Measurements from ENCODE around the gene B4GALT3. TPM values are rescaled to one million over a fixed set of nuclear protein-coding genes. Genes with fewer than 3 reads are reported as not detected.

Gene B4GALT3
- polyA plus RNA-seq, 2 donors = 18.3 to 18.8 TPM

DNA sequence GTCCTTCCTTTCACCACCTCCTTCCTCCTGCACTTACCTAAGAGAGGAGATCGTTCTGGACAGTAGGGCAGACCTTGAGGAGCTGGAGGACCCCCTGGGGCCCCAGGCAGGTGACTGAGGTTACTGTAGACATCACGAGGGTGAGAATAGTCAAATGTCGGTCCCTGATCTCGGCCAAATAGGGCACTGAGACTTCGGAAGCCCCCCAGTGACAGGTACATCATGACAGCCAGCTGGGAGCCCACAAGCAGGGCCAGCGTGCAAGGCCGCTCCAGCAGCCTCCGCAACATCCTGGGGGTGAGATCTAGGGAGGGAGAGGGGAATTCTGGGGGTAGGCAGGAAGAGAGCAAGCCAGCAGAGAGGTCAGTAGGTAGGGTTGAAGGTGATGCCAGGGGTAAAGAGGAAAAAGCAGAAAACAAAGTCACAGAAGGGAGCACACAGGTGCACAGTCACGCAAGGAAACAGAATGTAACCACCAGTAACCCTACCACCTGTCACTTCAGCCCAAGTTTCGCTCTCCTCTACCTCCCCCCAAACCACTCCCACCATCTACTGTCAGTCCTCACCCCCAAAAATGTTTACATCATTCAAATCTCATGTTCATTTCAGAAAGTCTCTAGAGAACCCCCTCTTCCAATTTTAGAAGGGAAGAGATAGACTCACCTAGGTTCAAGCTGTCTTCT, 1.4 kb downstream of the B4GALT3 start:
- peaks cover 19 to 23% of the 10 kb centered on the region in 2 donors for H3K36me3 ChIP-seq (ENCODE audit: control insufficient read depth in 2 of 2, insufficient read depth in 2 of 2, low read length in 1 of 2)
- peak overlapping the region; percentile 78 to 87 for H3K4me3 ChIP-seq (ENCODE audit: low read depth in 1 of 2, low read length in 2 of 2)

DNA sequence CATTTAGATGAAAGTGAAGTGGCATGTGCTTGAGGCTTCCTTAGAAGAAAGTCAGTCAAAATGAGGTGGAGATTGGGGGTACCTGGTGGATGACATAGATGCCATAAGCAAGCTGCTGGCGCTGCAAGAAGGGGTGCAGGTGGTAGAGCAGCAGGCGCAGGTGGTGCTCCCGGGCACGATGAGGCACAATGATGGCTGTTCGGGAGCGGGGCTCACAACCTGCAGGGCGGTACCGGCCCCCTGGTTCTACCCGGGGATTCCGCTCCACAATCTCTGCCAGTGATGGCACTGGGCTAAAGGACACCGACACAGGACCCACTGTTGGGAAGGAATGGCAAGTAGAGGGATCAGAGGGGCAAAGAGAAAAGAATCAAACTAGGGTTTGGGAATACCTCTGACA, 2.4 kb downstream of the B4GALT3 start:
- 93 to 96% methylated on average over 11 of the region's 11 CpGs for WGBS, 2 donors
- Histone ChIP-seq H3K36me3 (ENCODE audit: control insufficient read depth in 2 of 2, insufficient read depth in 2 of 2, low read length in 1 of 2) (peaks cover 20 to 30% of the 10 kb centered on the region in 2 donors), H3K4me3 (ENCODE audit: low read depth in 1 of 2, low read length in 2 of 2) (no peak overlapping the region), H3K27ac (ENCODE audit: low read depth in 2 of 2, low read length in 1 of 2) (no peak overlapping the region), H3K4me1 (ENCODE audit: control insufficient read depth in 2 of 2, insufficient read depth in 2 of 2, low read length in 1 of 2) (peaks cover 9 to 10% of the 10 kb centered on the region in 2 donors), H3K9me3 (ENCODE audit: control insufficient read depth in 2 of 2, insufficient read depth in 1 of 2, low read depth in 1 of 2, low read length in 1 of 2) (no peaks in the 10 kb centered on the region), H3K27me3 (ENCODE audit: control insufficient read depth in 1 of 2, insufficient read depth in 2 of 2, low read length in 2 of 2) (no peaks in the 10 kb centered on the region)

More for the DNA sequence above, 1.4 kb downstream of the B4GALT3 start:
- peak overlapping the region in 1 of 2 donors; percentile 82 for H3K27ac ChIP-seq (ENCODE audit: low read depth in 2 of 2, low read length in 1 of 2)
- H3K4me1 ChIP-seq (ENCODE audit: control insufficient read depth in 2 of 2, insufficient read depth in 2 of 2, low read length in 1 of 2) = peaks cover 9 to 10% of the 10 kb centered on the region in 2 donors
- no peaks in the 10 kb centered on the region for H3K27me3 ChIP-seq (ENCODE audit: control insufficient read depth in 1 of 2, insufficient read depth in 2 of 2, low read length in 2 of 2)
- WGBS, 2 donors = 85 to 87% methylated on average over 10 of the region's 10 CpGs
- H3K9me3 ChIP-seq (ENCODE audit: control insufficient read depth in 2 of 2, insufficient read depth in 1 of 2, low read depth in 1 of 2, low read length in 1 of 2) = no peaks in the 10 kb centered on the region

DNA sequence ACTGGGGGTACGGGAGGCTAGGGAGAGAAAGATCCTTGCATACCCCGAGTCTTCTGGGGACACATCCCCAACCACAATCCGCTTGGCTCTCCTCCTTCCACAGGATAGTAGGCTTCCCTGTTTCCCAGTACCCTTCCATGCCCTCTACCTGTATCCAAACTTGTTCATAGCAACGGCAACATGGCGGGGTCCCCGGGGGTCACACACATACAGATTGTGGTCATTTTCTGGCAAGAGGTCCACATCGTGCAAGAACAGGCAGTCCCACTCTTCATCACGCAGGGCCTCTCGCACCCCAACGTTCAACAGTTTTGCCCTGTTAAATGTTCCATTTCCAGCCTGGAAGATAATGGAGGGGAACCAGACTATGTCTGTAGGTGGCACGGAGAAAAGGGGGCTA, 3.6 kb downstream of the B4GALT3 start:
- H3K27ac ChIP-seq (ENCODE audit: low read depth in 2 of 2, low read length in 1 of 2) = no peak overlapping the region
- no peaks in the 10 kb centered on the region for H3K9me3 ChIP-seq (ENCODE audit: control insufficient read depth in 2 of 2, insufficient read depth in 1 of 2, low read depth in 1 of 2, low read length in 1 of 2)
- no peaks in the 10 kb centered on the region for H3K27me3 ChIP-seq (ENCODE audit: control insufficient read depth in 1 of 2, insufficient read depth in 2 of 2, low read length in 2 of 2)
- 94 to 96% methylated on average over 11 of the region's 11 CpGs for WGBS, 2 donors
- no peak overlapping the region for H3K4me3 ChIP-seq (ENCODE audit: low read depth in 1 of 2, low read length in 2 of 2)
- peaks cover 9 to 10% of the 10 kb centered on the region in 2 donors for H3K4me1 ChIP-seq (ENCODE audit: control insufficient read depth in 2 of 2, insufficient read depth in 2 of 2, low read length in 1 of 2)
- peaks cover 20 to 33% of the 10 kb centered on the region in 2 donors for H3K36me3 ChIP-seq (ENCODE audit: control insufficient read depth in 2 of 2, insufficient read depth in 2 of 2, low read length in 1 of 2)

DNA sequence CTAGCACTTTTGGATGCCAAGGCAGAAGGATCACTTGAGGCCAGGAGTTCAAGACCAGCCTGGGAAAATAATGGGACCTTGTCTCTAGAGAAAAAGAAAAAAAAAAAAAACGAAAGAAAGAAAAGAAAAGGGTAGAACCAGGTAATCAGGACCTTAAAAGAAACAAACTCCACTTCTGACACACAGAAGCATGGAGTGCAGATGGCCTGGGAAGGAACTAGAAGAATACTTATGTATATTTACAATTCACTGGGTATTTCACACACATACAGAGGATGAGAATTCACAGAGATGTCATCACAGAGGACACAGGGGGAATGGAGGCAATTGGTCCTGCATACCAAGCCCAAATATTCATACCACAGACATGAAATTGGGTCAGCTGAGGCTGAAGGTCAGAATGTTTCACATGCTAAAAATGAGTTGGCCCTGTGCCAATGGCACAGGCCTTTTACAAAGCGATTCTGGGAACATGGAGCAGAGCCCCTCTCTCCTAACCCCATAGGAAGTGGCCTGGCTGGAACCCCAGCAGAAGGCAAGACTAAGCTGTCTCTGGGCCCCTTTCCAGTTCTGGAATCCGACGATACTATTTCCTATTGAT, 4.4 kb downstream of the B4GALT3 start:
- Histone ChIP-seq H3K4me1 (ENCODE audit: control insufficient read depth in 2 of 2, insufficient read depth in 2 of 2, low read length in 1 of 2) (peaks cover 9 to 10% of the 10 kb centered on the region in 2 donors), H3K27ac (ENCODE audit: low read depth in 2 of 2, low read length in 1 of 2) (peak overlapping the region in 1 of 2 donors; percentile 34), H3K4me3 (ENCODE audit: low read depth in 1 of 2, low read length in 2 of 2) (no peak overlapping the region), H3K9me3 (ENCODE audit: control insufficient read depth in 2 of 2, insufficient read depth in 1 of 2, low read depth in 1 of 2, low read length in 1 of 2) (no peaks in the 10 kb centered on the region), H3K27me3 (ENCODE audit: control insufficient read depth in 1 of 2, insufficient read depth in 2 of 2, low read length in 2 of 2) (no peaks in the 10 kb centered on the region), H3K36me3 (ENCODE audit: control insufficient read depth in 2 of 2, insufficient read depth in 2 of 2, low read length in 1 of 2) (peaks cover 20 to 33% of the 10 kb centered on the region in 2 donors)
- 35 to 47% methylated on average over 4 of the region's 4 CpGs for WGBS, 2 donors

DNA sequence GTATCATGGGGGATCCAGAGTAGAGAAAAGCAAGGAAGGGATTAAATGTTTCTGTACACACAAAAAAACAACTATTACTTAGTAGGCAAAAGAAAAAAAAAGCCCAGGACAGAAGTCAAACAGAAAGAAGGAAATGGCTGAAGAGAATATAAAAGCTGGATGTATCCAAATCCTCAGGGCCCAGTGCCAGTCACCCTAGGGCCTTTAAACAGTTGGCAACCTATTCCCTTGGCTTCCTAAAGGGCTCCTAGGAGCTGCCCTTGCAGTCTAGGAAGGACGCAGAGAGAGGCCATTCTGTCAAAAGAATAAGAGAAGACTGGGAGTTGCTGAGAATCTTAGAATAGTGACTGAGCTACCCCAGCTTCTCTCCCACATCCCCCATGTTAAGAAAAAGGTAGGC, 5.0 kb downstream of the B4GALT3 start:
- Histone ChIP-seq H3K4me3 (ENCODE audit: low read depth in 1 of 2, low read length in 2 of 2) (no peak overlapping the region), H3K27me3 (ENCODE audit: control insufficient read depth in 1 of 2, insufficient read depth in 2 of 2, low read length in 2 of 2) (no peaks in the 10 kb centered on the region), H3K36me3 (ENCODE audit: control insufficient read depth in 2 of 2, insufficient read depth in 2 of 2, low read length in 1 of 2) (peaks cover 20 to 33% of the 10 kb centered on the region in 2 donors), H3K27ac (ENCODE audit: low read depth in 2 of 2, low read length in 1 of 2) (peak overlapping the region in 1 of 2 donors; percentile 34), H3K9me3 (ENCODE audit: control insufficient read depth in 2 of 2, insufficient read depth in 1 of 2, low read depth in 1 of 2, low read length in 1 of 2) (no peaks in the 10 kb centered on the region), H3K4me1 (ENCODE audit: control insufficient read depth in 2 of 2, insufficient read depth in 2 of 2, low read length in 1 of 2) (peaks cover 9 to 10% of the 10 kb centered on the region in 2 donors)
- 51 to 57% methylated on average over 1 of the region's 1 CpG for WGBS, 2 donors

DNA sequence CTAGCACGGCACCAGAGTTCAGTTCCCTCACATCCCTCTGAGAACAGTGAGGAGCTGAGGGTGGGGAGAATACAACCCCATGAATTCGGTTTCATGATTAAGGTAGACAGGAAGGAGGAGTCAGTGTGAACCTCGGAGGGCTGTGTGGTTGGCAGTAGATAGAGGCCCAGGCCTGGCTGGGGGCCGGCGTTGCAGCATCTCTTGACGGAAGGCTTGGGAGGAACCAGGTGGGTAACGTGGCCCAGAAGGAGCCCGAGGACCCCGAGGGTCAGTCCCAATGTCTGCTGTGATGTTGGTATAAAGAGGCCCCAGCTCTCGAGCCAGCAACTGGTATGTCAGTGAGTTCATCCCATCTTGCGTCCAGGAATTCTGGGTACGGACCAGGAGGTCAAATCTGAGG, 5.6 kb downstream of the B4GALT3 start:
- WGBS, 2 donors = 82% methylated on average over 12 of the region's 12 CpGs
- peaks cover 20 to 33% of the 10 kb centered on the region in 2 donors for H3K36me3 ChIP-seq (ENCODE audit: control insufficient read depth in 2 of 2, insufficient read depth in 2 of 2, low read length in 1 of 2)

DNA sequence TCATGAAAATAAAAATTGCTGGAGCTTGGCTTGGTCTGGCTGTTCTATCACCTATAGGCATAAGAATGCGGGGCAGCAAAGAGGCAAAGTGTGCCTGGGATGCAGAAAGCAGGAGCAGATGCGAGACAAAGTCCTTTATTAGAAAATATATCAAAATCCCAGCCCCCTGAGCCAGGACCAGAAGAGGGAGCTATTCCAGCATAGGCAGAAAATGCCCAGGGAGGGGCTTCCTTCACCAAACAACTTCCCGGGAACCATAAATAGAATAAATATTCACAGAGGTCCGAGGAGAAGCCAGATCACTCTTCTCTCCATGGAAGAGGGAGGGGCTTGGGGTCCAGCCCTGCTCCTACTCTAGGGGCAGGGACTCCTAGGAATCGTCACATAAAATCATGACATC, 6.1 kb downstream of the B4GALT3 start:
- WGBS, 2 donors = 63 to 67% methylated on average over 5 of the region's 5 CpGs
- Histone ChIP-seq H3K4me1 (ENCODE audit: control insufficient read depth in 2 of 2, insufficient read depth in 2 of 2, low read length in 1 of 2) (peaks cover 6 to 12% of the 10 kb centered on the region in 2 donors), H3K27ac (ENCODE audit: low read depth in 2 of 2, low read length in 1 of 2) (no peak overlapping the region), H3K27me3 (ENCODE audit: control insufficient read depth in 1 of 2, insufficient read depth in 2 of 2, low read length in 2 of 2) (no peaks in the 10 kb centered on the region), H3K4me3 (ENCODE audit: low read depth in 1 of 2, low read length in 2 of 2) (no peak overlapping the region), H3K9me3 (ENCODE audit: control insufficient read depth in 2 of 2, insufficient read depth in 1 of 2, low read depth in 1 of 2, low read length in 1 of 2) (no peaks in the 10 kb centered on the region), H3K36me3 (ENCODE audit: control insufficient read depth in 2 of 2, insufficient read depth in 2 of 2, low read length in 1 of 2) (peaks cover 20 to 33% of the 10 kb centered on the region in 2 donors)

More for the DNA sequence above, 5.6 kb downstream of the B4GALT3 start:
- H3K27me3 ChIP-seq (ENCODE audit: control insufficient read depth in 1 of 2, insufficient read depth in 2 of 2, low read length in 2 of 2) = no peaks in the 10 kb centered on the region
- H3K9me3 ChIP-seq (ENCODE audit: control insufficient read depth in 2 of 2, insufficient read depth in 1 of 2, low read depth in 1 of 2, low read length in 1 of 2) = no peaks in the 10 kb centered on the region
- no peak overlapping the region for H3K4me3 ChIP-seq (ENCODE audit: low read depth in 1 of 2, low read length in 2 of 2)
- H3K27ac ChIP-seq (ENCODE audit: low read depth in 2 of 2, low read length in 1 of 2) = no peak overlapping the region
- peaks cover 8 to 15% of the 10 kb centered on the region in 2 donors for H3K4me1 ChIP-seq (ENCODE audit: control insufficient read depth in 2 of 2, insufficient read depth in 2 of 2, low read length in 1 of 2)

DNA sequence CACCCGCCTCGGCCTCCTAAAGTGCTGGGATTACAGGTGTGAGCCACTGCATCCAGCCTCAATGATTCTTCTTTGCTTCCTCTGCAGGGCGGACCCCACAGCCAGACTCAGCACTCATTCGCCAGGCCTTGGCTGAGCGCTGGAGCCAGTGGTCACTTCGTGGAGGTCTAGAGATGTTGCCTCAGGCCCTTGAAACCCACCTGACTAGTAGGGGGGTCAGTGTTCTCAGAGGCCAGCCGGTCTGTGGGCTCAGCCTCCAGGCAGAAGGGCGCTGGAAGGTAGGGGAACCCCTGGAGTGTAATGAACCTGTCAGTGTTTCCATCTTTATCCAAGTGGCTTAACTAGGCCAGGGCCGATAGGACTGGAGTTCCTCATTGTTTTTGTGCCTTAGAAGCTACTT, 8.4 kb downstream of the B4GALT3 start:
- peaks cover 15 to 28% of the 10 kb centered on the region in 2 donors for H3K36me3 ChIP-seq (ENCODE audit: control insufficient read depth in 2 of 2, insufficient read depth in 2 of 2, low read length in 1 of 2)
- no peak overlapping the region for H3K4me3 ChIP-seq (ENCODE audit: low read depth in 1 of 2, low read length in 2 of 2)
- H3K9me3 ChIP-seq (ENCODE audit: control insufficient read depth in 2 of 2, insufficient read depth in 1 of 2, low read depth in 1 of 2, low read length in 1 of 2) = no peaks in the 10 kb centered on the region
- 92 to 93% methylated on average over 9 of the region's 9 CpGs for WGBS, 2 donors
- H3K27ac ChIP-seq (ENCODE audit: low read depth in 2 of 2, low read length in 1 of 2) = no peak overlapping the region
- peaks cover 4 to 16% of the 10 kb centered on the region in 2 donors for H3K4me1 ChIP-seq (ENCODE audit: control insufficient read depth in 2 of 2, insufficient read depth in 2 of 2, low read length in 1 of 2)
- H3K27me3 ChIP-seq (ENCODE audit: control insufficient read depth in 1 of 2, insufficient read depth in 2 of 2, low read length in 2 of 2) = no peaks in the 10 kb centered on the region

DNA sequence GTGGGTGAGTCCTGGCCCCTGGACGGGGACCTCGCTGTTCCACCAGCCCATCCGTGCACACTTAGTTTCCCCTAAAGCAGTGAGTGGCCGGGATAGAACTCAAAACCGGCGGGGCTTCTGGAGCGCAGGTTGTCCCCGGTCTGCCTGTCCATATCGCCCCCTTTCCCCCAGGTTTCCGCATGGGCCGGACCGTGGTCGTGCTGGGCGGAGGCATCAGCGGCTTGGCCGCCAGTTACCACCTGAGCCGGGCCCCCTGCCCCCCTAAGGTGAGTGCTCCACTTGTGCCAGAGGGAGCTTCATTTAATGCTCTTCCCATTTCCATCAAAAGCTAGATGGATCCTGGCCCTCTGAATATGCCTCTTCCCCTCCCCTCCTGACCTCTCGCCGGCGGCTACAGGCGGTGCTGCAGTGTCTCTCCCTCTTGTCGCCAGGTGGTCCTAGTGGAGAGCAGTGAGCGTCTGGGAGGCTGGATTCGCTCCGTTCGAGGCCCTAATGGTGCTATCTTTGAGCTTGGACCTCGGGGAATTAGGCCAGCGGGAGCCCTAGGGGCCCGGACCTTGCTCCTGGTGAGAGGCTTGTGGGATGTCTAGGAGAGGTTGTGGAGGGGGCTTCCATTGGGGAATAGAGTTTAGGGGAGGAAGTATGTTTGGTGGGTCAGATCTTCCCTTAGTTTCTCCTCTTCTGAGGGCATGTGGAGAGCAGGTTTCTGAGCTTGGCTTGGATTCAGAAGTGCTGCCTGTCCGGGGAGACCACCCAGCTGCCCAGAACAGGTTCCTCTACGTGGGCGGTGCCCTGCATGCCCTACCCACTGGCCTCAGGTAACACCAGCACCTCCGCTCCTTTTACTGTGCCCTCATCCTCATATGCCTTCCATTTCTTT, 10.4 kb downstream of the B4GALT3 start:
- H3K27ac ChIP-seq (ENCODE audit: low read depth in 2 of 2, low read length in 1 of 2) = peak overlapping the region; percentile 92 to 97
- no peaks in the 10 kb centered on the region for H3K27me3 ChIP-seq (ENCODE audit: control insufficient read depth in 1 of 2, insufficient read depth in 2 of 2, low read length in 2 of 2)
- WGBS, 2 donors = 6% methylated on average over 33 of the region's 33 CpGs
- peak overlapping the region; percentile 63 to 67 for H3K4me3 ChIP-seq (ENCODE audit: low read depth in 1 of 2, low read length in 2 of 2)
- no peaks in the 10 kb centered on the region for H3K9me3 ChIP-seq (ENCODE audit: control insufficient read depth in 2 of 2, insufficient read depth in 1 of 2, low read depth in 1 of 2, low read length in 1 of 2)
- peaks cover 0 to 13% of the 10 kb centered on the region in 2 donors for H3K4me1 ChIP-seq (ENCODE audit: control insufficient read depth in 2 of 2, insufficient read depth in 2 of 2, low read length in 1 of 2)
- peaks cover 10 to 22% of the 10 kb centered on the region in 2 donors for H3K36me3 ChIP-seq (ENCODE audit: control insufficient read depth in 2 of 2, insufficient read depth in 2 of 2, low read length in 1 of 2)
